ENCODE data around the gene POU6F2.

- TF ChIP-seq, protein P1, sequence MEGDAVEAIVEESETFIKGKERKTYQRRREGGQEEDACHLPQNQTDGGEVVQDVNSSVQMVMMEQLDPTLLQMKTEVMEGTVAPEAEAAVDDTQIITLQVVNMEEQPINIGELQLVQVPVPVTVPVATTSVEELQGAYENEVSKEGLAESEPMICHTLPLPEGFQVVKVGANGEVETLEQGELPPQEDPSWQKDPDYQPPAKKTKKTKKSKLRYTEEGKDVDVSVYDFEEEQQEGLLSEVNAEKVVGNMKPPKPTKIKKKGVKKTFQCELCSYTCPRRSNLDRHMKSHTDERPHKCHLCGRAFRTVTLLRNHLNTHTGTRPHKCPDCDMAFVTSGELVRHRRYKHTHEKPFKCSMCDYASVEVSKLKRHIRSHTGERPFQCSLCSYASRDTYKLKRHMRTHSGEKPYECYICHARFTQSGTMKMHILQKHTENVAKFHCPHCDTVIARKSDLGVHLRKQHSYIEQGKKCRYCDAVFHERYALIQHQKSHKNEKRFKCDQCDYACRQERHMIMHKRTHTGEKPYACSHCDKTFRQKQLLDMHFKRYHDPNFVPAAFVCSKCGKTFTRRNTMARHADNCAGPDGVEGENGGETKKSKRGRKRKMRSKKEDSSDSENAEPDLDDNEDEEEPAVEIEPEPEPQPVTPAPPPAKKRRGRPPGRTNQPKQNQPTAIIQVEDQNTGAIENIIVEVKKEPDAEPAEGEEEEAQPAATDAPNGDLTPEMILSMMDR (IDR thresholded peaks at IDR 0.05) = no peak
- no peak for TF ChIP-seq ZFX (IDR thresholded peaks at IDR 0.05; ENCODE audit: borderline replicate concordance)
These were observed 453.4 kb downstream of the POU6F2 start for GRCh38 chr7:39430909-39431641.

Data from 22Rv1 (cell line).